Gastrocnemius medialis (tissue), 4 donors: ENCODE measurements around the gene MAD1L1.

Experiments
- POLR2A ChIP-seq, 2 donors: fragments of 450-650 bp; IDR thresholded peaks; one replicate each; pipeline ENCODE4 v1.6.1; 2017; ENCODE audit warnings: antibody characterized with exemption in 2 of 2, mild to moderate bottlenecking in 2 of 2, moderate library complexity in 2 of 2
- TF ChIP-seq, protein P1 (sequence below), 5 experiments: fragments of 450-650 bp in 3 of 5; fragments of 200-600 bp in 2 of 5; sonication (generic) in 2 of 5; IDR thresholded peaks in 4 of 5; conservative IDR thresholded peaks in 1 of 5; 1 replicate in 4 of 5; 2 replicates in 1 of 5; pipeline ENCODE4 v1.5.1; 2016 to 2019; ENCODE audit warnings: antibody characterized with exemption in 5 of 5, mild to moderate bottlenecking in 3 of 5, moderate library complexity in 3 of 5

DNA sequence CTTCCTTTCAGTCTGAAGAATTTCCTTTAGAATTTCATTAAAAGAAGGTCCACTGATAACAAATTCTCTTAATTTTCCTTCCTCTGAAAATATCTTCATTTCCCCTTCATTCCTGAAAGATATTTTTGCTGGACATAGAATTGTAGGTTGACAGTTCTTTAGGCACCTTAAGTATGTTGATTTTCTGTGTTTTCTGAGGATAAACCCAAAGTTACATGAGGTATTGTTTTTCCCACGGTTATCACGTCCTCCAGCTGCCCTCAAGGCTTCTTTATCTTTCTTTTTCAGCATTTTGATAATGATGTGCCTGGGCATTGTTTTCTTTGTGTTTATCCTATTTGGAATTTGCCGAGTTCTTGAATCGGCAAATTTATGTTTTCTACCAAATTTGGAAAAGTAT, 457.4 kb downstream of the MAD1L1 start:
- TF ChIP-seq, protein P1, sequence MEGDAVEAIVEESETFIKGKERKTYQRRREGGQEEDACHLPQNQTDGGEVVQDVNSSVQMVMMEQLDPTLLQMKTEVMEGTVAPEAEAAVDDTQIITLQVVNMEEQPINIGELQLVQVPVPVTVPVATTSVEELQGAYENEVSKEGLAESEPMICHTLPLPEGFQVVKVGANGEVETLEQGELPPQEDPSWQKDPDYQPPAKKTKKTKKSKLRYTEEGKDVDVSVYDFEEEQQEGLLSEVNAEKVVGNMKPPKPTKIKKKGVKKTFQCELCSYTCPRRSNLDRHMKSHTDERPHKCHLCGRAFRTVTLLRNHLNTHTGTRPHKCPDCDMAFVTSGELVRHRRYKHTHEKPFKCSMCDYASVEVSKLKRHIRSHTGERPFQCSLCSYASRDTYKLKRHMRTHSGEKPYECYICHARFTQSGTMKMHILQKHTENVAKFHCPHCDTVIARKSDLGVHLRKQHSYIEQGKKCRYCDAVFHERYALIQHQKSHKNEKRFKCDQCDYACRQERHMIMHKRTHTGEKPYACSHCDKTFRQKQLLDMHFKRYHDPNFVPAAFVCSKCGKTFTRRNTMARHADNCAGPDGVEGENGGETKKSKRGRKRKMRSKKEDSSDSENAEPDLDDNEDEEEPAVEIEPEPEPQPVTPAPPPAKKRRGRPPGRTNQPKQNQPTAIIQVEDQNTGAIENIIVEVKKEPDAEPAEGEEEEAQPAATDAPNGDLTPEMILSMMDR (IDR thresholded peaks at IDR 0.05 in 4 of 5, conservative IDR thresholded peaks at IDR 0.05 in 1 of 5) = no peak
- TF ChIP-seq POLR2A (IDR thresholded peaks at IDR 0.05) = no peak
